C4-2B (cell line): ENCODE results near the gene RELL2.

Source experiments
- H3K27ac ChIP-seq: fragments of 450-650 bp; 2 replicates; pipeline ENCODE4 v1.5.1; 2017
- CTCF ChIP-seq: fragments of 450-650 bp; conservative IDR thresholded peaks from 2 replicates; pipeline ENCODE4 v1.5.1; 2017; ENCODE audit warnings: mild to moderate bottlenecking
- ZFX ChIP-seq: fragments of 450-650 bp; IDR thresholded peaks from 2 replicates; pipeline ENCODE4 v1.6.1; 2017

Gene RELL2

GRCh38 chr5:141649972-141650371 lies 13.2 kb downstream of the RELL2 start:
- TF ChIP-seq CTCF: no peak
- no peak for TF ChIP-seq ZFX

GRCh38 chr5:141650851-141651727 lies 14.3 kb downstream of the RELL2 start, which contains the start of gene FCHSD1:
Gene FCHSD1, minus strand, starts transcription at chr5:141651418. Its CDS starts 50 bp downstream, at chr5:141651368.
- no peak for TF ChIP-seq ZFX
- no peak for TF ChIP-seq CTCF
- peak within 1 kb of the TSS; percentile 6; the same call in 1 of the 2 replicates for H3K27ac ChIP-seq

More at GRCh38 chr5:141649972-141650371, 13.2 kb downstream of the RELL2 start:
- H3K27ac ChIP-seq: no peak overlapping the region

- peak overlapping the region; percentile 6; the same call in 1 of the 2 replicates for H3K27ac ChIP-seq
- TF ChIP-seq ZFX (no peak), CTCF (no peak)
Observed at GRCh38 chr5:141651728-141652105, 14.9 kb downstream of the RELL2 start.

GRCh38 chr5:141654298-141654697 lies 17.5 kb downstream of the RELL2 start:
- TF ChIP-seq CTCF (no peak), ZFX (no peak)
- no peak overlapping the region for H3K27ac ChIP-seq

GRCh38 chr5:141655020-141655419 lies 18.2 kb downstream of the RELL2 start:
- TF ChIP-seq ZFX: no peak
- no peak for TF ChIP-seq CTCF
- no peak overlapping the region for H3K27ac ChIP-seq

GRCh38 chr5:141656396-141656795 lies 19.6 kb downstream of the RELL2 start:
- no peak for TF ChIP-seq CTCF
- no peak for TF ChIP-seq ZFX
- H3K27ac ChIP-seq: no peak overlapping the region

GRCh38 chr5:141657404-141657803 lies 20.6 kb downstream of the RELL2 start:
- no peak for TF ChIP-seq ZFX
- TF ChIP-seq CTCF: no peak
- no peak overlapping the region for H3K27ac ChIP-seq
